Activated B cell treated with CpG ODN at 0.5 μM for 24 hours (primary cell): ENCODE results near the gene PACRG. TPM values are rescaled to one million over a fixed set of nuclear protein-coding genes. Genes with fewer than 3 reads are reported as not detected.

Source experiments
- ATAC-seq: fragments of 200-7000 bp; cut with Tn5 transposase; one replicate; pipeline ENCODE4 v1.10.0; 2021; ENCODE audit warnings: low read depth, mild to moderate bottlenecking, moderate library complexity
- CTCF ChIA-PET: fragments of 350-600 bp; sonication (Branson Sonifier 250); formaldehyde crosslinking; loops from one replicate; lab custom pipeline; 2021; ENCODE audit warnings: antibody characterized with exemption; lab: Charles Lee
- POLR2A ChIA-PET: fragments of 350-600 bp; sonication (Branson Sonifier 250); formaldehyde crosslinking; loops from one replicate; lab custom pipeline; 2021; ENCODE audit warnings: antibody characterized with exemption; lab: Charles Lee
- DNase-seq: peaks from one replicate; pipeline ENCODE4 v3.0.0; 2022
- H3K27ac Mint-ChIP-seq: one replicate; pipeline ENCODE4 v1.8.0; 2020; ENCODE audit warnings: mixed read lengths
- H3K27me3 Mint-ChIP-seq: one replicate; pipeline ENCODE4 v1.8.0; 2021; ENCODE audit warnings: mixed read lengths
- H3K36me3 Mint-ChIP-seq: one replicate; pipeline ENCODE4 v1.8.0; 2021; ENCODE audit warnings: low read depth, mixed read lengths
- H3K4me1 Mint-ChIP-seq: one replicate; pipeline ENCODE4 v1.8.0; 2021; ENCODE audit warnings: mixed read lengths
- H3K4me3 Mint-ChIP-seq: one replicate; pipeline ENCODE4 v1.8.0; 2020; ENCODE audit warnings: mild to moderate bottlenecking, mixed read lengths
- H3K9me3 Mint-ChIP-seq: one replicate; pipeline ENCODE4 v1.8.0; 2020; ENCODE audit warnings: mixed read lengths
- CTCF ChIP-seq: fragments of 200-600 bp; IDR thresholded peaks from one replicate; pipeline ENCODE4 v1.8.0; 2022; ENCODE audit warnings: antibody characterized with exemption, mild to moderate bottlenecking
- intact Hi-C: fragments of 100-400 bp; cut with micrococcal nuclease; formaldehyde crosslinking; loops from one replicate; pipeline ENCODE4 v1.15.1; 2024
- total RNA-seq: library from RNA; stranded (reverse); gene quantifications from 2 replicates; pipeline ENCODE4 v1.2.3, GENCODE V29; 2022

PACRG gene
- total RNA-seq, 1 donor from 2014 or later: not detected

GRCh38 chr6:163320402-163320801 lies 592.6 kb downstream of the PACRG start:
- TF ChIP-seq CTCF: no peak
- CTCF ChIA-PET: no interaction called here
- H3K27me3 Mint-ChIP-seq: peaks cover 18% of the 10 kb centered on the region
- ATAC-seq (no peak), DNase-seq (no peak)
- no peaks in the 10 kb centered on the region for H3K9me3 Mint-ChIP-seq
- H3K4me1 Mint-ChIP-seq: no peaks in the 10 kb centered on the region
- intact Hi-C loops: no loop called here
- no peaks in the 10 kb centered on the region for H3K36me3 Mint-ChIP-seq
- no peak overlapping the region for H3K4me3 Mint-ChIP-seq
- no peak overlapping the region for H3K27ac Mint-ChIP-seq
- POLR2A ChIA-PET: no interaction called here

GRCh38 chr6:163320804-163321203 lies 593.0 kb downstream of the PACRG start:
- CTCF ChIA-PET: no interaction called here
- no peaks in the 10 kb centered on the region for H3K36me3 Mint-ChIP-seq
- intact Hi-C loops: no loop called here
- H3K27ac Mint-ChIP-seq: no peak overlapping the region
- no peaks in the 10 kb centered on the region for H3K9me3 Mint-ChIP-seq
- no peak for ATAC-seq
- peaks cover 16% of the 10 kb centered on the region for H3K27me3 Mint-ChIP-seq
- no peak overlapping the region for H3K4me3 Mint-ChIP-seq
- DNase-seq: no peak
- no peak for TF ChIP-seq CTCF
- no peaks in the 10 kb centered on the region for H3K4me1 Mint-ChIP-seq
- POLR2A ChIA-PET: no interaction called here

- no peak overlapping the region for H3K27ac Mint-ChIP-seq
- ATAC-seq: no peak
- peaks cover 16% of the 10 kb centered on the region for H3K27me3 Mint-ChIP-seq
- no peaks in the 10 kb centered on the region for H3K4me1 Mint-ChIP-seq
- intact Hi-C loops: no loop called here
- ChIA-PET POLR2A (no interaction called here), CTCF (no interaction called here)
- H3K4me3 Mint-ChIP-seq: no peak overlapping the region
- H3K36me3 Mint-ChIP-seq: no peaks in the 10 kb centered on the region
- no peaks in the 10 kb centered on the region for H3K9me3 Mint-ChIP-seq
- no peak for DNase-seq
- no peak for TF ChIP-seq CTCF
Observed at GRCh38 chr6:163321717-163322116, 593.9 kb downstream of the PACRG start.

- no peak for DNase-seq
- H3K4me3 Mint-ChIP-seq: no peak overlapping the region
- intact Hi-C loops: no loop called here
- ChIA-PET POLR2A (no interaction called here), CTCF (no interaction called here)
- no peaks in the 10 kb centered on the region for H3K4me1 Mint-ChIP-seq
- no peaks in the 10 kb centered on the region for H3K36me3 Mint-ChIP-seq
- peaks cover 3% of the 10 kb centered on the region for H3K9me3 Mint-ChIP-seq
- peaks cover 16% of the 10 kb centered on the region for H3K27me3 Mint-ChIP-seq
- TF ChIP-seq CTCF: no peak
- ATAC-seq: no peak
- no peak overlapping the region for H3K27ac Mint-ChIP-seq
Observed at GRCh38 chr6:163323274-163323673, 595.5 kb downstream of the PACRG start.

- TF ChIP-seq CTCF: no peak
- Mint-ChIP-seq H3K27ac (no peak overlapping the region), H3K9me3 (peaks cover 3% of the 10 kb centered on the region), H3K36me3 (no peaks in the 10 kb centered on the region), H3K4me3 (no peak overlapping the region), H3K27me3 (peaks cover 16% of the 10 kb centered on the region), H3K4me1 (no peaks in the 10 kb centered on the region)
- ATAC-seq: no peak
- intact Hi-C loops: no loop called here
- DNase-seq: no peak
- POLR2A ChIA-PET: no interaction called here
- CTCF ChIA-PET: no interaction called here
Observed at GRCh38 chr6:163323705-163324104, 595.9 kb downstream of the PACRG start.
